GM23248 (cell line): ENCODE results near the gene NCBP1.

Source experiments
- EZH2 ChIP-seq: fragments of 200-600 bp; sonication (generic); IDR thresholded peaks from 2 replicates; pipeline ENCODE4 v1.6.1; 2018; ENCODE audit warnings: antibody characterized with exemption, mild to moderate bottlenecking; ENCODE audit not compliant: insufficient read depth, poor library complexity, severe bottlenecking
- EZH2phosphoT487 ChIP-seq: fragments of 200-600 bp; sonication (generic); IDR thresholded peaks from 2 replicates; pipeline ENCODE4 v1.6.1; 2018; ENCODE audit warnings: antibody characterized with exemption, moderate library complexity, mild to moderate bottlenecking, low read depth; ENCODE audit not compliant: insufficient read depth

GRCh38 chr9:97598461-97599288, 34.9 kb upstream of the NCBP1 start:
- TF ChIP-seq EZH2, result no peak
- TF ChIP-seq EZH2phosphoT487, result no peak
